HG02763 (cell line): Measurements from ENCODE around the gene SPPL2B.

ENCODE experiments used
- ATAC-seq: cut with Tn5 transposase; IDR thresholded peaks from one replicate; pipeline ENCODE4 v1.9.1; 2021; ENCODE audit warnings: mild to moderate bottlenecking, moderate library complexity; ENCODE audit not compliant: unreplicated experiment

The SPPL2B gene

GRCh38 chr19:2296141-2296540 is 32.3 kb upstream of the SPPL2B start:
- no peak for ATAC-seq

GRCh38 chr19:2300533-2300932 is 28.0 kb upstream of the SPPL2B start:
- no peak for ATAC-seq

- no peak for ATAC-seq
Observed at GRCh38 chr19:2302319-2303210, 25.9 kb upstream of the SPPL2B start.

DNA sequence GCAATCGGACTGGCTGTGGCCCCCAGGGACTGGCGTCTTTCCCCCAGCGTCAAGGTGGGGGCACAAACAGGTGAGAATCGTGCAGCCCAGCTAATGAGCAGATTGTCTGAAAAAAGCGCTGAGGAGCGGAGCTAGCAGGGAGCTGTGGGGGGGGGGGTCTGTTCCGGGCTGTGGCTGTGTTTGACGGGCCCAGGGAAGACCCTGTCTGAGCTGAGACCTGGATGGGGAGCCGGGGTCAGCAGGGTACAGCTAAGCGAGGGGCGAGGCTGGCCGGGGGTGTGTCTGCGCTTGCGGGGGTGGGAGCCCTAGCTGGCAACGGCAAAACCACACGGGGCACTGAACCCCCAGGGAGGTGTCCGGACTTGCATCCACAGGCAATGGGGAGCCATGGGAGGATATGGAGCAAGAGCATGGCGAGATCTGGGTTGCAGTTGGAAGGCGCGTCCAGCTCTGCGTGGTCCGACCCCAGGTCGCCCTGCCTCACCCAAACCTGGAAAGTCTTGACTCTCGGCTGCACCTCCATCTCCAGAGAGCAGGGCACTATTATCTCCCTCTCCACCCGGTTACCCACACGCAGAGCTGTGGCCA is 25.2 kb upstream of the SPPL2B start:
- no peak for ATAC-seq

GRCh38 chr19:2305452-2306280 is 22.8 kb upstream of the SPPL2B start:
- ATAC-seq, result no peak

DNA sequence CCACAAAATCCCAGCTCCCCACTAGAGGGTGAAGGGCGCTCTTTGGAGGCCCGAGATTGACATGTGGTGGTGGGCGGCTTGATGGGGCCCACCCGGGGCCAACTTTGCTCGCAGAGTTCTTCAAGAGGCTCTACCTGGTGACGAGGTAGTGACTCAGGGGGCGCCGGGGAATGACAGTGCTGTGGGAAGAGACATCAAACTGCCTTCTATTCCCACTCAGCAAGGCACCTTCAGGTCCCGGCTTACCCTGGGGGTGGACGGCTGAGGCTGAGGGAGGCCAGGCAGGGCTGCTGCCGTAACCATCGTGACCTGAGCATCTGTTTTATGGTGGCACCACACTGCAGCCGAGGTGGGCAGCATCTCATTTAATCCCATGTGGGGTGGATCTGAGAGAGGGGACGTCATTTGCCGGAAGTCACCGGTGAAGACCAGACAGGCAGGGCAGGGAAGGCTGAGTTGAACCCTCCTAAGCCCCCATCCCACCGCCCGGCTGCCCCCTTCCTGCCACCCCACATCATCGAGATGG is 22.1 kb upstream of the SPPL2B start:
- no peak for ATAC-seq

DNA sequence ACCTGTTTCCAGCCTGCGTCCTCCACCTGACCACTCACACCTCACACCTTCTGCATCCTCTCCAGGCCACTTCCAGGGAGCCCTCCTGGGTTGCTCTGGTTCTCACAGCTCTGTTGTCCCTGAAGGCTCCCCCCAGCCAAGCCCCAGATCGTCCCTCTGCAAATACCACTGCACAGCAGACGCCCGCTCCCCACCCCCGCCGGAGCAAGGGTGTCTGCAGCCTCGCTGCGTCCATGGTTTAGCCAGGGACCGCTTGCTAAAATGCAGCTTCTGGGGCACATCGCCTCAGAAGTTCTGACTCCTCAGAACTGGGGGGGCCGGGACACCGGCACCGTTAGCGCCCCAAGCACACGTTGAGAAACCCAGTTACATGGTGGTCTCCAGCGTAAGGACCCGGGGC is 21.5 kb upstream of the SPPL2B start:
- ATAC-seq, result no peak

DNA sequence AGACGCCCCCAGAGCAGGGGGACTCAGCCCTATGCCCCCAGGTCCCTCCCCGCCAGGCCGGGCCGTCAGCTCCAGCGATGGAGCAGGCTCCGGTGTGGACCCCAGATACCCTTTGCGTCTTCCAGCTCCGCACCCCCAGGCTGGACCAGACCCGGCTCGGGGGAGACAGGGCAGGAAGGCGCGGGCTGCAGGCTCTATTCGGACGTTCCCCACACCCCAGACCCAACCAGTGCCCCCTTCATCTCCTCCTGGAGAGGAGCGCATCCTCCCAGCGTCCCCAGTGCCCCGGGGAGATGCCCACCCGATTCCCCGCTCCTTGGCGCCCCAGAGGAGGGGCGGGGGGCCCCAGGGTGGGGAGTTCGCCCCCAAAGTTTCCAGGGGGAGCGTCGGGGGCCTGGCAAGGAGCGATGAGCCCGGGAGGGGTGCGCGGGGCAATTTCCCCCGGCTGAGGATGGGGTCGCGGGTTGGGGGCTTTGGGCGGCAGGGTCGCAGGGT is 20.9 kb upstream of the SPPL2B start:
- no peak for ATAC-seq

DNA sequence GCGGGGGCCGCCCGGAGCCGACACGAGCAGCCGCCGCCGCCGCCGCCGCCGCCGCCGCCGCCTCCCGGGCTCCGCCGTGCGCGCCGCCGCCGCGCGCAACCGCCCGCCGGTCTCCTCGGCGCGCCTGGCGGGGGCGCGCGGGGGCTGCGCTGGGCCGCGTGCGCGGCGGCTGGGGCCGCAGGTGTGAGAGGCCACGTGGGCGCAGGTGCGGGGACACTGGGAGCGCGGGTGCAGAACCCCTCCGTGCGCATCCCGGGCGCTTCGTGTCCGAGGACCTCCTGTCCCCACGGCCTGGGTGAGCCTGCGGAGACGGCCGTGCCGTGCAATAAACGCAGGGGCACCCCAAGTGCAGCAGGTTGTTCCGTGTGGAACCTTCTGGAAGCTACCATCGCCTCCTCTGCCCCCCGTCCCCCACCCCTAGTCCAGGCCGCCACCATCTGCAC is 20.3 kb upstream of the SPPL2B start, which contains the start of gene LINGO3:
TSS of gene LINGO3 (minus strand) at position 41 of the 443 bp plus-strand sequence. CDS start 16,378 bp downstream, outside the sequence.
- ATAC-seq, result no peak

DNA sequence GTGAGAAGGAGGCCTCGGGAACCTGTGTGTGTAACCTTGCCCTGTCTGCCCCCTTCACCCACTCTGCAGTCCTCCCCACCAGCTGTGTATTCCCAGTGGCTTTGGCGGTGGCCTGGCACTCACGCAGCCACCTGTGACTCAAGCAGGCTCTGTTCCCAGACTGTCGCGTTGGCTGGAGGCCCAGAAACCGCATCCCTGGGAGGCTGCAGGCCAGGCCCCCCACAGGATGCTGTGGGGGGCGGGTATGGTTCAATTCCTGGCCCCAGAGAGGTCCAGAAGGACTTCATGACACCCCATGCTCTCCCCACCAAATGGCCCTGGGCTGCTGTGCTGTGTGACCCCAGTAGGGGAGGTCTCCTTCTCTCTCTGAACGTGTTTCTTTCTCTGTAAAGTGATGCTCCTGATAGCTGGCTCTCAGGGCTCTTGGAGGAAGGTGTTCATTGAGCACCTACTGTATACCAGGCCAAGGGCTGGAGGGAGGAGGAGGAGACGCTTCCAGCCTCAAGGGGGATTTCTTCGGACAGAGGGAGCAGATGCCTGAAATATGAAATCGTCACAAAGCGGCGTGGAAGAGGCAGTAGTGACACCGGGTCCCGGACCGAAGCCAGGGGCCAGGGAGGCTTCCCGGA is 18.6 kb upstream of the SPPL2B start:
- ATAC-seq, result no peak

- ATAC-seq, result no peak
Observed at GRCh38 chr19:2311093-2311492, 17.4 kb upstream of the SPPL2B start.

DNA sequence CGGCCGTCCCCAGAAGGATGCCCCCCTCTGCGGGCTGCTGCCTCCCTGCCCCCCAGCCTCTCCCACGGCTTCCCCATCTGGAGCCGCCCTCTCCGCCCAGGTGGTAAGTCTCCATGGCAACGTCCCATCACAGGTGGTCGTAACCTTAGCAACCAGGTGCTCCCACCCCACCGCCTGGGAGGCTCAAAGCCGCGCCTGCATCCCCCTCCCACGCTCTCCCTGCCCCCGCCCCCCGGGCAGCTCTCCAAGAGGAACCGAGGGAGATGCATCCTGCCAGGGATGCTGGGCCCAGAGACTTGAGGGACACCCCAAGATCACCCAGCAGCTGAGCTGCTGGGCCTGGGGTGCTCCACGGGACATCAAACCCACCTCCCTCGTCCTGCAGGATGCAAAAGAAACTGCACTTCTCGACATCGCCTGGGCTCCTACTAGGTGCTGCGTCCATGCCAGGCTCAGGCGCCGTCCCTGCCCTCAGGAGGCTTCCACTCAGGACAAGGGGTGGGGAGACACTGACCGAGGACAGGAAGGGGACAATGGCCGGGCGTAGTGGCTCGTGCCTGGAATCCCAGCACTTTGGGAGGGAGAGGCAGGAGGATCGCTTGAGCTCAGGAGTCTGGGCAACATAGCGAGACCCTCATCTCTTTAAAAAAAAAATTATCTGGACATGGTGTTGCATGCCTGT is 15.5 kb upstream of the SPPL2B start:
- ATAC-seq, result no peak

DNA sequence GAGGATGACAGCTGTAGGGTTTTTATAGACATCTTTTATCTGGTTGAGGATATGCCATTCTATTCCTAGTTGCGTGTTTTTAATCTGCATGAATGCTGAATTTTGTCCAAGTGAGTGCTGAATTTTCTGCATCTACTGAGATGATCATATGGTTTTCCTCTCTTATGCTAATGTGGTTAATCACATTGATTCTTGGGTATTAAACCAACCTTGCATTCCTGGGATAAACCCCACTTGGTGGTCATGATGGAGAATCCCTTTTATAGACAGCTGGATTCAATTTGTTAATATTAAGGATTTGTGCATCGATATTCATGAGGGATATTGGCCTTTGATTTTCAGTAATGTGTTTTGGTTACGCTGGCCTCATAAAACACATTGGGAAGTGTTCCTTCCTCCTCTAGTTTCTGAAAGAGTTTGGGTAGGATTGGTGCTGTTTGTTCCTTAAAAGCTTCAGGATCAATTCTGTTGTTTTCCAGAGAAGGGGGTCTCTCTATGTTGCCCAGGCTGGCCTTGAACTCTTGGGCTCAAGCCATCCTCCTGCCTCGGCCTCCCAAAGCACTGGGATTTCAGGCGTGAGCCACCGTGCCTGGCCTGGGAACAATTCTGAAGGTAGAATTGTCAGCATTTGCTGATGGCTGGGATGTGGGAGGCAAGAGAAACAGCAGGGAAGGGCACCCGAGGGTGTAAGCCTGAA is 13.2 kb upstream of the SPPL2B start:
- no peak for ATAC-seq

DNA sequence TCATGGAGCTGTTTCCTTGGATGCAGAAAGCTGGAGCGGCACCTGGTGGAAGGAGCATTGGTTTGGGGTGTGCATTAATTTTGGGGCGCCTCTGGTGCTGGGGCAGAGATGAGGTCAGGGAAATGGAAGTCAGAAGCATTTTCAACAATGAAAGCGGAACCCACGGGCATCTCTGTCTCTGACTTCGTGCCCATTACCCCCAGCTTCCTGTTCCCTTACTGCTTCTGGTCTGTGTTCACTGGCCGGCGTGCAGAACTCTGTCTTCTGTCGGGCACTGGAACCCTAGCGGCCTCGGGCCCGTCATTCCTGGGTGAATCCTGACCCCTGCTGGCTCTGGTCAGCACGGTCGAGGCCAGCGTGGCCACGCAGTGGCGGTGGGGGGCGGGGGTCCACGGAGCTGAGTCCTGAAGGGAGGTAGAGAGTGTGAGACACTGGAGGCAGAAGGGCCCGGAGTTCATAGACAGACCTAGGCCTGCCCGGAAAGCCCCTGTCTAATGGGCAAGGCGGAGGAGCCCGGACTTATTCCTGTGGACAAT is 12.6 kb upstream of the SPPL2B start:
- ATAC-seq, result no peak

DNA sequence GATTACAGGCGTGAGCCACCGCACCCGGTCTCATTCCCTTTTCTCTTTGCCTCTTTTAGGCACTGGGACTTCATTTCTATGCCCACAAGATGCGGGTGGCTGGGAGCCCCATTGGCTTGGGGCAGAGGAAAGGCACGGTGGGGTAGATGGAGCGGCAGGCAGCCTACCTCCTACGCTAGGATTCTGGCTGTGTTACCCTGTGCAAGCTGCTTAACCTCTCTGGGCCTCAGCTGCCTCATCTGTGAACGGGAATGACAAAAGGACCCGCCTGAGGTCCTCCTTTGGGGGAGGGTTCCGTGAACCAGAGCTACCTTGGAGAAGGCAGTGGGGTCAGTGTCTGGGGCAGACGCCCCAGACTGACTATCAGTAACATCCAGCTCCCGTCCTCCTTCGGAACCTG is 11.2 kb upstream of the SPPL2B start:
- no peak for ATAC-seq

DNA sequence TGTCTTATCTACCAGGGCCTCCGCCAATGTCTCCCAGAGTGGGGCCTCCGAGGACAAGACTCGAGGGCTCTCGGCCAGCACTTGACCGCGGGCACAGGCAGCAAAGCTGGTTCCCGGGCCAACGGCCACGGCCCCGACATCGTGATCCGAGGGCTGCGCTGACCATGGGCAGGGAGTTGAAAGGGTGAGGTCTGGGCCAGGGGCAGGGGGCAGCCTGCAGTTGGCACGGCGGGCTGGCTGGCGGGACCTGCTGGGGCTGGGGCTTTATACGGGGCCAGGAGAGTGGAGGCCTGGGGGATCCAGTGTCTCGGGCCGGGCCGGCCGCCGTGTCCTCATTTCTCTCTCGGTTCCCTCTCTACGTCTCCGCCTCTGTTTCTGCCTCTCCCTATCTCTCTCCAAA is 10.7 kb upstream of the SPPL2B start:
- ATAC-seq, result no peak

GRCh38 chr19:2318923-2319322 is 9.6 kb upstream of the SPPL2B start:
- no peak for ATAC-seq

- ATAC-seq, result no peak
Observed at GRCh38 chr19:2319551-2319950, 8.9 kb upstream of the SPPL2B start.

DNA sequence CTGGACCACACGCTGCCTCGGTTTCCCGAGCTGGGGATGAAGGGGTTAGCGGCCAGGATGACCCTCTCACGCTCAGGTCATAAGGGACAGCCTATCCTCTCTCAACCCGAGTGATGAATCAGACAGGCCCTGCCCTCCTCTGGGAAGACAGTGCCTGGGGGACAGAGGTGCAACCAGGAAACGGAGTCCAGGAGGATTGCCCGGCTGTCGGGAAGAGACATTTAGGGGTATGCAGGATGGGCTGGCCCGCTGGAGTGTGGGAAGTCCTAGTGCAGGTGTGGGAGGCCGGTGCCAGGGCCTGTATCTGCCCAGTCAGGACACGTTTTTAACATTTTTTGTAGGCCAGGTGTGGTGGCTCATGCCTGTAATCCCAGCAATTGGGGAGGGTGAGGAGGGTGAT is 8.4 kb upstream of the SPPL2B start:
- no peak for ATAC-seq
